ENCODE results near the gene NEMP2. TPM values are rescaled to one million over a fixed set of nuclear protein-coding genes. Genes with fewer than 3 reads are reported as not detected.

The NEMP2 gene
- total RNA-seq, 1 donor from 2014 or later, result 13.8 TPM

- H3K4me3 Mint-ChIP-seq, result no peak overlapping the region
- no peak overlapping the region for H3K27ac Mint-ChIP-seq
- no peaks in the 10 kb centered on the region for H3K9me3 Mint-ChIP-seq
- H3K36me3 Mint-ChIP-seq, result no peaks in the 10 kb centered on the region
- Histone ChIP-seq H3K4me2 (no peak overlapping the region), H2AFZ (replicated peaks) (no peak overlapping the region), H3K4me1 (no peaks in the 10 kb centered on the region), H3K4me3 (no peak overlapping the region), H4K20me1 (ENCODE audit: low read depth) (no peaks in the 10 kb centered on the region), H3K9me3 (ENCODE audit: low read depth) (no peaks in the 10 kb centered on the region), H3K9ac (no peak overlapping the region), H3K27ac (no peak overlapping the region), H3K27me3 (no peaks in the 10 kb centered on the region), H3F3A (ENCODE audit: low read depth) (no peaks in the 10 kb centered on the region), H3K79me2 (ENCODE audit: low read depth) (no peaks in the 10 kb centered on the region), H3K36me3 (no peaks in the 10 kb centered on the region)
- no peak for DNase-seq (ENCODE audit: low spot score)
- H3K4me1 Mint-ChIP-seq, result no peaks in the 10 kb centered on the region
- no peaks in the 10 kb centered on the region for H3K27me3 Mint-ChIP-seq (ENCODE audit: insufficient read depth, low read depth)
- no peak for TF ChIP-seq EZH2phosphoT487 (IDR thresholded peaks at IDR 0.05)
- TF ChIP-seq EZH2 (IDR thresholded peaks at IDR 0.05), result no peak
- TF ChIP-seq, protein P1, sequence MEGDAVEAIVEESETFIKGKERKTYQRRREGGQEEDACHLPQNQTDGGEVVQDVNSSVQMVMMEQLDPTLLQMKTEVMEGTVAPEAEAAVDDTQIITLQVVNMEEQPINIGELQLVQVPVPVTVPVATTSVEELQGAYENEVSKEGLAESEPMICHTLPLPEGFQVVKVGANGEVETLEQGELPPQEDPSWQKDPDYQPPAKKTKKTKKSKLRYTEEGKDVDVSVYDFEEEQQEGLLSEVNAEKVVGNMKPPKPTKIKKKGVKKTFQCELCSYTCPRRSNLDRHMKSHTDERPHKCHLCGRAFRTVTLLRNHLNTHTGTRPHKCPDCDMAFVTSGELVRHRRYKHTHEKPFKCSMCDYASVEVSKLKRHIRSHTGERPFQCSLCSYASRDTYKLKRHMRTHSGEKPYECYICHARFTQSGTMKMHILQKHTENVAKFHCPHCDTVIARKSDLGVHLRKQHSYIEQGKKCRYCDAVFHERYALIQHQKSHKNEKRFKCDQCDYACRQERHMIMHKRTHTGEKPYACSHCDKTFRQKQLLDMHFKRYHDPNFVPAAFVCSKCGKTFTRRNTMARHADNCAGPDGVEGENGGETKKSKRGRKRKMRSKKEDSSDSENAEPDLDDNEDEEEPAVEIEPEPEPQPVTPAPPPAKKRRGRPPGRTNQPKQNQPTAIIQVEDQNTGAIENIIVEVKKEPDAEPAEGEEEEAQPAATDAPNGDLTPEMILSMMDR (IDR thresholded peaks at IDR 0.05), result no peak
Observed at GRCh38 chr2:190454795-190455194, 79.7 kb downstream of the NEMP2 start.

Small RNA genes within 50 kb of the gene (small RNA-seq; reads per million reads assigned to genes)
- not detected for gene RN7SKP179

Other genes with a start within 250 kb of the NEMP2 start
- gene HIBCH, start 214.9 kb downstream of the NEMP2 start, total RNA-seq (ENCODE audit: low replicate concordance), result 33.0 and 38.8 TPM in 2 replicates
- gene INPP1, start 191.1 kb downstream of the NEMP2 start, total RNA-seq (ENCODE audit: low replicate concordance), result 0.50 and 1.6 TPM in 2 replicates
- 0.25 and 0.37 TPM in 2 replicates for gene MFSD6, start 126.4 kb downstream of the NEMP2 start, total RNA-seq (ENCODE audit: low replicate concordance)
- 47.6 and 71.5 TPM in 2 replicates for gene NAB1, start 114.4 kb upstream of the NEMP2 start, total RNA-seq (ENCODE audit: low replicate concordance)